Uterus (tissue), 4 donors: Measurements from ENCODE around the gene PI4KA. TPM values are rescaled to one million over a fixed set of nuclear protein-coding genes. Genes with fewer than 3 reads are reported as not detected.
"Not testable (repeated sequence)": the region's sequence is repeated elsewhere in the genome, so short reads cannot be mapped to it uniquely, and the experiment has no call there.

ENCODE experiments used
- DNase-seq, 2 donors: peaks; one replicate each; pipeline ENCODE4 v3.0.0-alpha.2; 2019 to 2020
- H3K27ac ChIP-seq, 2 donors: fragments of 200-600 bp; sonication (generic); 1 replicate in 1 of 2; 2 replicates in 1 of 2; pipeline ENCODE4 v1.5.1; 2016 to 2018
- H3K27me3 ChIP-seq, 2 donors: fragments of 200-600 bp; sonication (generic); one replicate each; pipeline ENCODE4 v1.5.1; 2018 to 2019; ENCODE audit warnings: control low read depth in 1 of 2
- H3K36me3 ChIP-seq, 2 donors: fragments of 200-600 bp; sonication (generic); one replicate each; pipeline ENCODE4 v1.5.1; 2019; ENCODE audit warnings: control low read depth in 1 of 2
- H3K4me1 ChIP-seq, 2 donors: fragments of 200-600 bp; sonication (generic); one replicate each; pipeline ENCODE4 v1.5.1; 2018 to 2019; ENCODE audit warnings: control low read depth in 1 of 2
- H3K4me3 ChIP-seq, 2 donors: fragments of 200-600 bp; sonication (generic); 1 replicate in 1 of 2; 2 replicates in 1 of 2; pipeline ENCODE4 v1.5.1; 2018 to 2019; ENCODE audit warnings: mild to moderate bottlenecking in 1 of 2
- H3K9me3 ChIP-seq, 2 donors: fragments of 200-600 bp; sonication (generic); one replicate each; pipeline ENCODE4 v1.5.1; 2019; ENCODE audit warnings: control low read depth in 1 of 2
- CTCF ChIP-seq, 4 experiments: fragments of 200-600 bp in 2 of 4; fragments of 450-650 bp in 2 of 4; sonication (generic) in 2 of 4; IDR thresholded peaks; one replicate each; pipeline ENCODE4 v1.5.1; 2016 to 2019; ENCODE audit warnings: antibody characterized with exemption in 4 of 4, mild to moderate bottlenecking in 2 of 4, moderate library complexity in 1 of 4
- POLR2A ChIP-seq, 2 donors: fragments of 450-650 bp; IDR thresholded peaks; one replicate each; pipeline ENCODE4 v1.6.1; 2016; ENCODE audit warnings: antibody characterized with exemption in 2 of 2, mild to moderate bottlenecking in 1 of 2, moderate library complexity in 1 of 2
- intact Hi-C: fragments of 100-400 bp; cut with DNase I; formaldehyde crosslinking; loops from one replicate; pipeline ENCODE4 v1.15.1; 2023; ENCODE audit warnings: low total_unique reads
- total RNA-seq, 4 donors: library from RNA; depleted of rRNA in 3 of 4; stranded (reverse); fragments of >200 nt in 3 of 4; gene quantifications; one replicate each; pipeline versions ENCODE4 v1.1.0 to v1.2.4, GENCODE V29; 2014 to 2023
- donor health status: DM: yes; HTN: yes; CAD: no.

The PI4KA gene
- total RNA-seq, 4 donors from 2014 or later, result 48.9 to 238 (median 108) TPM

- Histone ChIP-seq H3K36me3 (no peaks in the 10 kb centered on the region), H3K27ac (no peak overlapping the region), H3K4me3 (no peak overlapping the region), H3K27me3 (no peaks in the 10 kb centered on the region), H3K9me3 (no peaks in the 10 kb centered on the region), H3K4me1 (peaks cover 0 to 9% of the 10 kb centered on the region in 2 donors)
- no peak for DNase-seq
- intact Hi-C loops, result no loop called here
- TF ChIP-seq CTCF (IDR thresholded peaks at IDR 0.05) (no peak), POLR2A (IDR thresholded peaks at IDR 0.05) (no peak)
These were observed 15.1 kb downstream of the PI4KA start for GRCh38 chr22:20843501-20843900.

GRCh38 chr22:20840646-20841371 is 17.8 kb downstream of the PI4KA start:
- Histone ChIP-seq H3K9me3 (no peaks in the 10 kb centered on the region), H3K4me3 (no peak overlapping the region), H3K36me3 (no peaks in the 10 kb centered on the region), H3K27me3 (no peaks in the 10 kb centered on the region), H3K27ac (no peak overlapping the region), H3K4me1 (peaks cover 0 to 9% of the 10 kb centered on the region in 2 donors)
- TF ChIP-seq POLR2A (IDR thresholded peaks at IDR 0.05) (no peak), CTCF (IDR thresholded peaks at IDR 0.05) (no peak)
- no peak for DNase-seq
- intact Hi-C loops, result no loop called here

GRCh38 chr22:20839837-20840645 is 18.6 kb downstream of the PI4KA start:
- no peak for TF ChIP-seq POLR2A (IDR thresholded peaks at IDR 0.05)
- peaks cover 0 to 2% of the 10 kb centered on the region in 2 donors for H3K4me1 ChIP-seq
- no peaks in the 10 kb centered on the region for H3K27me3 ChIP-seq
- H3K9me3 ChIP-seq, result no peaks in the 10 kb centered on the region
- intact Hi-C loops, result no loop called here
- no peak overlapping the region for H3K27ac ChIP-seq
- H3K4me3 ChIP-seq, result no peak overlapping the region
- no peaks in the 10 kb centered on the region for H3K36me3 ChIP-seq
- no peak for DNase-seq

GRCh38 chr22:20839354-20839753 is 19.3 kb downstream of the PI4KA start:
- H3K36me3 ChIP-seq, H3K27me3 ChIP-seq, H3K27ac ChIP-seq, intact Hi-C loops, H3K4me1 ChIP-seq, DNase-seq, H3K9me3 ChIP-seq, H3K4me3 ChIP-seq: not testable (repeated sequence)

GRCh38 chr22:20836987-20837823 is 21.4 kb downstream of the PI4KA start:
- Histone ChIP-seq H3K27ac (no peak overlapping the region), H3K9me3 (no peaks in the 10 kb centered on the region), H3K36me3 (no peaks in the 10 kb centered on the region), H3K4me1 (no peaks in the 10 kb centered on the region), H3K27me3 (no peaks in the 10 kb centered on the region), H3K4me3 (no peak overlapping the region)
- intact Hi-C loops, result no loop called here
- no peak for DNase-seq
- TF ChIP-seq POLR2A (IDR thresholded peaks at IDR 0.05) (no peak), CTCF (IDR thresholded peaks at IDR 0.05) (no peak)
